Sigmoid colon (tissue), 7 donors: ENCODE data around the gene ADCY5. TPM values are rescaled to one million over a fixed set of nuclear protein-coding genes. Genes with fewer than 3 reads are reported as not detected.

Experiments used
- DNase-seq: peaks from one replicate; pipeline ENCODE4 v3.0.0-alpha.2; 2019
- H3K27ac ChIP-seq, 4 donors: fragments of 200-600 bp; sonication (generic); one replicate each; pipeline ENCODE4 v1.5.1; 2016 to 2019; ENCODE audit warnings: mild to moderate bottlenecking in 1 of 4
- H3K27me3 ChIP-seq, 3 donors: fragments of 200-600 bp; sonication (generic); one replicate each; pipeline ENCODE4 v1.5.1; 2019; ENCODE audit warnings: mild to moderate bottlenecking in 1 of 3
- H3K36me3 ChIP-seq, 4 donors: fragments of 200-600 bp; sonication (generic); one replicate each; pipeline ENCODE4 v1.5.1; 2016 to 2019
- H3K4me1 ChIP-seq, 4 donors: fragments of 200-600 bp; sonication (generic); one replicate each; pipeline ENCODE4 v1.5.1; 2017 to 2019
- H3K4me3 ChIP-seq, 4 donors: fragments of 200-600 bp; sonication (generic); one replicate each; pipeline ENCODE4 v1.5.1; 2017 to 2019; ENCODE audit warnings: mild to moderate bottlenecking in 2 of 4, moderate library complexity in 1 of 4
- H3K9me3 ChIP-seq, 4 donors: fragments of 200-600 bp in 3 of 4; sonication (generic) in 3 of 4; one replicate each; pipeline versions ENCODE4 v1.5.1 to v1.6.1; 2013 to 2019
- CTCF ChIP-seq, 4 experiments: fragments of 450-650 bp in 3 of 4; fragments of 200-600 bp in 1 of 4; IDR thresholded peaks; one replicate each; pipeline ENCODE4 v1.5.1; 2016 to 2019; ENCODE audit warnings: antibody characterized with exemption in 4 of 4, mild to moderate bottlenecking in 3 of 4, moderate library complexity in 2 of 4
- EP300 ChIP-seq, 4 donors: sonication (generic); formaldehyde crosslinking; IDR thresholded peaks; one replicate each; pipeline ENCODE4 v1.6.1; 2017; ENCODE audit warnings: antibody characterized with exemption in 4 of 4
- POLR2A ChIP-seq, 2 donors: fragments of 450-650 bp; IDR thresholded peaks; one replicate each; pipeline ENCODE4 v1.6.1; 2016; ENCODE audit warnings: antibody characterized with exemption in 2 of 2, mild to moderate bottlenecking in 2 of 2, moderate library complexity in 2 of 2
- POLR2AphosphoS5 ChIP-seq, 4 donors: sonication (generic); formaldehyde crosslinking; IDR thresholded peaks; one replicate each; pipeline ENCODE4 v1.6.1; 2017; ENCODE audit warnings: antibody characterized with exemption in 4 of 4
- WGBS, 2 donors: extraction: QIAGEN DNeasy Blood & Tissue Kit; methylation state at CpG; one replicate each; pipeline ENCODE4 v1.1.7; 2013; 5-methylcytosine and 5-hydroxymethylcytosine counted together
- intact Hi-C: fragments of 100-400 bp; cut with DNase I; formaldehyde crosslinking; loops from one replicate; pipeline ENCODE4 v1.15.1; 2023
- polyA plus RNA-seq, 3 donors: library from polyadenylated mRNA; stranded (reverse); fragments of 200-250 nt; gene quantifications; one replicate each; pipeline ENCODE4 v1.2.3, GENCODE V29; 2013
- total RNA-seq, 4 donors: library from RNA; depleted of rRNA; stranded (reverse); fragments of >200 nt; gene quantifications; one replicate each; pipeline ENCODE4 v1.1.0, GENCODE V29; 2016
- donor health status: healthy with polysubstance abuse.
- donor health status: Bipolar disorder and iron deficiency.
- donor health status: healthy.

The ADCY5 gene
- total and polyA plus RNA-seq, 7 donors: 1.4 to 84.4 (median 39.5) TPM

- Histone ChIP-seq H3K27me3 (no peaks in the 10 kb centered on the region), H3K4me1 (peaks cover 0 to 92% (median 87%) of the 10 kb centered on the region in 4 donors), H3K36me3 (no peaks in the 10 kb centered on the region), H3K27ac (peak overlapping the region; percentile 68 to 91 (median 82)), H3K4me3 (no peak overlapping the region), H3K9me3 (no peaks in the 10 kb centered on the region)
- WGBS, 2 donors: 69 to 77% methylated on average over 11 of the region's 11 CpGs
- intact Hi-C loops: no loop called here
- TF ChIP-seq CTCF (IDR thresholded peaks at IDR 0.05) (no peak), EP300 (IDR thresholded peaks at IDR 0.05) (no peak)
- DNase-seq: peak; percentile 64
Observed at GRCh38 chr3:123376451-123377242, 72.2 kb downstream of the ADCY5 start.

GRCh38 chr3:123375014-123375940 lies 73.6 kb downstream of the ADCY5 start:
- TF ChIP-seq CTCF (IDR thresholded peaks at IDR 0.05) (no peak), POLR2AphosphoS5 (IDR thresholded peaks at IDR 0.05) (peak; percentile 96 to 100 (median 98)), POLR2A (IDR thresholded peaks at IDR 0.05) (no peak), EP300 (IDR thresholded peaks at IDR 0.05) (peak; percentile 22 to 84 (median 74))
- H3K4me1 ChIP-seq: peaks cover 0 to 94% (median 88%) of the 10 kb centered on the region in 4 donors
- intact Hi-C loops: no loop called here
- no peak overlapping the region for H3K4me3 ChIP-seq
- no peaks in the 10 kb centered on the region for H3K27me3 ChIP-seq
- H3K27ac ChIP-seq: peak overlapping the region; percentile 68 to 91 (median 82)
- DNase-seq: peak; percentile 70
- no peaks in the 10 kb centered on the region for H3K9me3 ChIP-seq
- 83 to 93% methylated on average over 13 of the region's 13 CpGs for WGBS, 2 donors
- no peaks in the 10 kb centered on the region for H3K36me3 ChIP-seq

GRCh38 chr3:123374016-123374415 lies 74.9 kb downstream of the ADCY5 start:
- Histone ChIP-seq H3K27me3 (no peaks in the 10 kb centered on the region), H3K9me3 (no peaks in the 10 kb centered on the region), H3K36me3 (no peaks in the 10 kb centered on the region), H3K4me1 (peaks cover 0 to 93% (median 86%) of the 10 kb centered on the region in 4 donors), H3K27ac (peak overlapping the region; percentile 68 to 91 (median 82)), H3K4me3 (no peak overlapping the region)
- WGBS, 2 donors: 70 to 84% methylated on average over 2 of the region's 2 CpGs
- peak; percentile 32 for DNase-seq
- TF ChIP-seq POLR2A (IDR thresholded peaks at IDR 0.05) (no peak), POLR2AphosphoS5 (IDR thresholded peaks at IDR 0.05) (no peak), EP300 (IDR thresholded peaks at IDR 0.05) (no peak), CTCF (IDR thresholded peaks at IDR 0.05) (no peak)
- intact Hi-C loops: loop anchor here (5.0 kb wide), 2 partner anchors 33 to 42 kb away; no protein-coding TSS in a partner anchor

GRCh38 chr3:123373474-123373987 lies 75.4 kb downstream of the ADCY5 start:
- TF ChIP-seq POLR2AphosphoS5 (IDR thresholded peaks at IDR 0.05): peak; percentile 87 to 97 (median 93)
- TF ChIP-seq POLR2A (IDR thresholded peaks at IDR 0.05): no peak
- TF ChIP-seq CTCF (IDR thresholded peaks at IDR 0.05): no peak
- peak in 3 of 4 donors; percentile 50 to 55 (median 54) for TF ChIP-seq EP300 (IDR thresholded peaks at IDR 0.05)
- H3K4me1 ChIP-seq: peaks cover 0 to 92% (median 84%) of the 10 kb centered on the region in 4 donors
- no peak overlapping the region for H3K4me3 ChIP-seq
- no peaks in the 10 kb centered on the region for H3K36me3 ChIP-seq
- intact Hi-C loops: loop anchor here (5.0 kb wide), 2 partner anchors 34 to 41 kb away; no protein-coding TSS in a partner anchor
- 63 to 79% methylated on average over 13 of the region's 13 CpGs for WGBS, 2 donors
- H3K27ac ChIP-seq: peak overlapping the region; percentile 68 to 91 (median 82)
- H3K27me3 ChIP-seq: no peaks in the 10 kb centered on the region
- DNase-seq: peak; percentile 94
- no peaks in the 10 kb centered on the region for H3K9me3 ChIP-seq
